ENCODE results near the gene NAXE.

Gene NAXE

DNA sequence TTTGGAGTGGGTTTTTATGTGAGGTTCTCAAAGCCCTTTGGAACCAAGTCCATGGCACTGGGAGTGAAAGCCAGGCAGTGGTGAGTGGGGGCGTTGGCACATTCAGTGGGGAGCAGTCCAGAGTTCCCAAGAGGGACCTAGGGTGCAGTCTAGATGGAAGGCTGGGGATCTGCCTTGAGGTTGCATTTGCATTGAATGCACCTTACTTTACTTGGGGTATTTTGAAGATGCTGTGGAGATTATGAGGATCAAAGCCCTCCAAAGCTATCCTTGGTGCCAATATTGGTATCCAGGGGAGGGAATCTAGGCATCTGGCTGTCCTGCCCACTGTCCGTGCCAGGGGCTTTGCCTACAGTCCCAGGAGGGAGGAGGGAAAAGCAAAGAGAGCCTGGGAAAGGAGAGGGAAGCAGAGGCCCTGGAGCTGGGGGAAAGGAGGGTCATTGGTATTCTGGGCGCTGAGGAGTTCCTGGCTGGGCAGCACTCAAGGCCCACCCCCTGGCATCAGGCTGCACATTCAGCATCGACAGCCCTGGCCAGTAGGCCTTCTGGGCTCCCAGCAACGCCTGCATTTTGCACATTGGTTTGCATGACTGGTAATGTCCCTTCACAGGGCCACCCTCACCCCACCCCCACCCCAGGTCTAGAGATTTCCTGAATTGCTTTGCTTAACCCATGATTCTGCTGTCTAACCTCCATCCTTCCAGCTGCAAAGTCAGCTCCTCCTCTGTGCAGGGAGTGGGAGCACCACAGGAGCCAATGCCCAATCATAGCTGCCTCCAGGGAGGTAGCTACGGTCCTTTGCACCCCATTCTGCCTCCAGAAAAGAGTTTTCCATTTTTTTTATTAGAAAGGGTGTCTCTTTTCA lies 49.5 kb downstream of the NAXE start:
- TF ChIP-seq JUND (IDR thresholded peaks at IDR 0.05; ENCODE audit: low read depth) = no peak
- DNase-seq (ENCODE audit: low read depth in 1 of 2, low spot score in 1 of 2) = no peak
- in situ Hi-C loops (cut with HindIII; ENCODE audit: low pct_unique_long_range_greater_than_20kb, low sequenced_read_pairs) = no loop called here

- no peak for DNase-seq (ENCODE audit: low read depth in 1 of 2, low spot score in 1 of 2)
- TF ChIP-seq JUND (IDR thresholded peaks at IDR 0.05; ENCODE audit: low read depth) = no peak
- in situ Hi-C loops (cut with HindIII; ENCODE audit: low pct_unique_long_range_greater_than_20kb, low sequenced_read_pairs) = no loop called here
These were observed 50.2 kb downstream of the NAXE start, which contains the start of gene BCAN for GRCh38 chr1:156641761-156642264. Gene BCAN (plus strand): TSS chr1:156642117. CDS start chr1:156646055, 3,938 bp downstream.

- DNase-seq (ENCODE audit: low read depth in 1 of 2, low spot score in 1 of 2) = no peak
- in situ Hi-C loops (cut with HindIII; ENCODE audit: low pct_unique_long_range_greater_than_20kb, low sequenced_read_pairs) = no loop called here
- TF ChIP-seq JUND (IDR thresholded peaks at IDR 0.05; ENCODE audit: low read depth) = no peak
These were observed 50.9 kb downstream of the NAXE start for GRCh38 chr1:156642265-156643048.

- in situ Hi-C loops (cut with HindIII; ENCODE audit: low pct_unique_long_range_greater_than_20kb, low sequenced_read_pairs) = no loop called here
These were observed 51.6 kb downstream of the NAXE start for GRCh38 chr1:156643049-156643777.

DNA sequence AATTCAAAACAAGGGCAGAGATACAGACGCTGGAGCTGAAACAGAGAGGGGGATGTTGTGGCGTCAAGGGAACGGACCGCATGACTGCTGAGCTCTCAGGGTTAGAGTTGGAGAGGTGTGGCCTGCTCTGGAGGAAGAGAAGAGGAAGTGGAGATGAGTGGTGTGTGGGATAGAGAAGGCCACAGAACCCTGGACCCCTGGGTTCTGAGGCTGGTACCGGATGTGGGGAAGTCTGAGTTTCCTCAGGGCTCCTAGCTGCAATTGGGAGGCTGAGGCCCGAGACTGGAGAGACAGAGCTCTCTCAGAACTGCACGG lies 52.2 kb downstream of the NAXE start:
- no peak for TF ChIP-seq JUND (IDR thresholded peaks at IDR 0.05; ENCODE audit: low read depth)
- no peak for DNase-seq (ENCODE audit: low read depth in 1 of 2, low spot score in 1 of 2)
- in situ Hi-C loops (cut with HindIII; ENCODE audit: low pct_unique_long_range_greater_than_20kb, low sequenced_read_pairs) = no loop called here

More at GRCh38 chr1:156643049-156643777, 51.6 kb downstream of the NAXE start:
- no peak for TF ChIP-seq JUND (IDR thresholded peaks at IDR 0.05; ENCODE audit: low read depth)
- DNase-seq (ENCODE audit: low read depth in 1 of 2, low spot score in 1 of 2) = no peak

All from T47D (cell line).